Trophoblast cell (in vitro differentiated cells and primary cell): Measurements from ENCODE around the gene SPRR2E.
"Not testable (repeated sequence)": the region's sequence is repeated elsewhere in the genome, so short reads cannot be mapped to it uniquely, and the experiment has no call there.

Experiments
- DNase-seq, 2 donors: peaks; one replicate each; pipeline ENCODE4 v3.0.0-alpha.2; 2016
- H2AFZ ChIP-seq: 2 replicates; pipeline ENCODE4 v1.6.1; 2013; ENCODE audit warnings: low read length, moderate library complexity, mild to moderate bottlenecking; ENCODE audit not compliant: insufficient read depth, poor library complexity
- H2AK5ac ChIP-seq: 2 replicates; pipeline ENCODE4 v1.6.1; 2013; ENCODE audit warnings: mild to moderate bottlenecking, low read length
- H2BK120ac ChIP-seq: 2 replicates; pipeline ENCODE4 v1.6.1; 2013; ENCODE audit warnings: low read length, mild to moderate bottlenecking, moderate library complexity; ENCODE audit not compliant: insufficient read depth, poor library complexity
- H2BK12ac ChIP-seq: 2 replicates; pipeline ENCODE4 v1.6.1; 2013; ENCODE audit warnings: mild to moderate bottlenecking, low read length, moderate library complexity
- H2BK5ac ChIP-seq: 2 replicates; pipeline ENCODE4 v1.6.1; 2013; ENCODE audit warnings: low read length, low read depth, moderate library complexity, mild to moderate bottlenecking; ENCODE audit not compliant: poor library complexity
- H3K14ac ChIP-seq: 2 replicates; pipeline ENCODE4 v1.6.1; 2013; ENCODE audit warnings: mild to moderate bottlenecking, low read length
- H3K18ac ChIP-seq: 2 replicates; pipeline ENCODE4 v1.6.1; 2013; ENCODE audit warnings: mild to moderate bottlenecking, low read length
- H3K23ac ChIP-seq: 2 replicates; pipeline ENCODE4 v1.6.1; 2013; ENCODE audit warnings: low read length
- H3K27ac ChIP-seq: 2 replicates; pipeline ENCODE4 v1.5.1; 2013; ENCODE audit warnings: low read depth, mild to moderate bottlenecking, inconsistent platforms, low read length, moderate library complexity
- H3K27me3 ChIP-seq: 2 replicates; pipeline ENCODE4 v1.6.1; 2013; ENCODE audit warnings: inconsistent platforms, mild to moderate bottlenecking, low read length, moderate library complexity; ENCODE audit not compliant: insufficient read depth
- H3K36me3 ChIP-seq, 2 experiments: 1 replicate in 1 of 2; 2 replicates in 1 of 2; pipeline ENCODE4 v1.6.1; 2013; ENCODE audit warnings: low read length in 2 of 2, mild to moderate bottlenecking in 2 of 2, moderate library complexity in 1 of 2; ENCODE audit not compliant: insufficient read depth in 2 of 2, control insufficient read depth in 1 of 2
- H3K4ac ChIP-seq: 2 replicates; pipeline ENCODE4 v1.6.1; 2013; ENCODE audit warnings: low read depth, mild to moderate bottlenecking, low read length, moderate library complexity
- H3K4me1 ChIP-seq, 2 experiments: 1 replicate in 1 of 2; 2 replicates in 1 of 2; pipeline ENCODE4 v1.6.1; 2013; ENCODE audit warnings: low read length in 2 of 2, mild to moderate bottlenecking in 2 of 2, moderate library complexity in 1 of 2; ENCODE audit not compliant: insufficient read depth in 2 of 2, control insufficient read depth in 1 of 2
- H3K4me2 ChIP-seq: 2 replicates; pipeline ENCODE4 v1.6.1; 2013; ENCODE audit warnings: inconsistent platforms, mild to moderate bottlenecking, low read length, moderate library complexity
- H3K4me3 ChIP-seq: 2 replicates; pipeline ENCODE4 v1.5.1; 2013; ENCODE audit warnings: mild to moderate bottlenecking, low read depth, low read length, inconsistent platforms
- H3K79me1 ChIP-seq: one replicate; pipeline ENCODE4 v1.6.1; 2013; ENCODE audit warnings: low read length
- H3K79me2 ChIP-seq: 2 replicates; pipeline ENCODE4 v1.6.1; 2013; ENCODE audit warnings: low read length, mild to moderate bottlenecking; ENCODE audit not compliant: control insufficient read depth, insufficient read depth, poor library complexity
- H3K9ac ChIP-seq: 2 replicates; pipeline ENCODE4 v1.6.1; 2013; ENCODE audit warnings: mild to moderate bottlenecking, low read length
- H3K9me3 ChIP-seq: 2 replicates; pipeline ENCODE4 v1.6.1; 2013; ENCODE audit warnings: low read depth, mild to moderate bottlenecking, control low read depth, inconsistent platforms, low read length; ENCODE audit not compliant: insufficient read depth
- H4K12ac ChIP-seq: 2 replicates; pipeline ENCODE4 v1.6.1; 2013; ENCODE audit warnings: low read depth, mild to moderate bottlenecking, low read length, moderate library complexity
- H4K8ac ChIP-seq: 2 replicates; pipeline ENCODE4 v1.6.1; 2013; ENCODE audit warnings: low read depth, mild to moderate bottlenecking, low read length, moderate library complexity
- H4K91ac ChIP-seq: one replicate; pipeline ENCODE4 v1.6.1; 2013; ENCODE audit warnings: low read depth, mild to moderate bottlenecking, low read length, moderate library complexity
- WGBS: extraction: QIAGEN DNeasy Blood & Tissue Kit; methylation state at CpG from one replicate; pipeline ENCODE4 v1.1.7; 2013; ENCODE audit warnings: missing lambda C conversion rate; ENCODE audit not compliant: insufficient read length, insufficient coverage; ENCODE audit errors: extremely low coverage; 5-methylcytosine and 5-hydroxymethylcytosine counted together

The SPRR2E gene

GRCh38 chr1:153123793-153124192, 29.5 kb upstream of the SPRR2E start:
- not testable (repeated sequence) for H3K23ac ChIP-seq, H3K4me2 ChIP-seq, H4K12ac ChIP-seq, H2BK5ac ChIP-seq, H3K18ac ChIP-seq, H3K27me3 ChIP-seq, H3K4ac ChIP-seq, H2AK5ac ChIP-seq, H3K79me2 ChIP-seq, H3K79me1 ChIP-seq, H4K8ac ChIP-seq, H3K14ac ChIP-seq, H3K9ac ChIP-seq, H2AFZ ChIP-seq, H2BK120ac ChIP-seq, H3K4me3 ChIP-seq, H3K4me1 ChIP-seq, DNase-seq, H3K9me3 ChIP-seq, H4K91ac ChIP-seq, H3K36me3 ChIP-seq
- peak overlapping the region; percentile 4 for H3K27ac ChIP-seq
- no CpG with 5 or more reads among the region's 8 CpGs for WGBS
- H2BK12ac ChIP-seq = peak overlapping the region; percentile 36

- peaks cover 2% of the 10 kb centered on the region for H3K9me3 ChIP-seq
- WGBS = no CpG with 5 or more reads among the region's 3 CpGs
- peak overlapping the region; percentile 45 for H3K4me2 ChIP-seq
- no peak overlapping the region for H3K4me3 ChIP-seq
- no peak overlapping the region for H3K4ac ChIP-seq
- H3K27me3 ChIP-seq = no peaks in the 10 kb centered on the region
- peak overlapping the region; percentile 1 for H2BK120ac ChIP-seq
- H3K27ac ChIP-seq = peak overlapping the region; percentile 77
- no peaks in the 10 kb centered on the region for H3K79me2 ChIP-seq
- H3K14ac ChIP-seq = no peak overlapping the region
- H3K18ac ChIP-seq = no peak overlapping the region
- H3K79me1 ChIP-seq = peaks cover 3% of the 10 kb centered on the region
- H4K91ac ChIP-seq = no peak overlapping the region
- H3K23ac ChIP-seq = no peak overlapping the region
- H4K8ac ChIP-seq = peak overlapping the region; percentile 2
- no peak overlapping the region for H2AFZ ChIP-seq
- H2BK5ac ChIP-seq = no peak overlapping the region
- DNase-seq = peak; percentile 99
- H4K12ac ChIP-seq = no peak overlapping the region
- H2AK5ac ChIP-seq = no peak overlapping the region
- peak overlapping the region; percentile 3 for H2BK12ac ChIP-seq
- peaks cover 0 to 2% of the 10 kb centered on the region in 2 experiments for H3K36me3 ChIP-seq
- no peak overlapping the region for H3K9ac ChIP-seq
- H3K4me1 ChIP-seq = no peaks in the 10 kb centered on the region
Observed at GRCh38 chr1:153122831-153123421, 28.6 kb upstream of the SPRR2E start.

GRCh38 chr1:153120945-153121344, 26.6 kb upstream of the SPRR2E start:
- Histone ChIP-seq H3K9ac (no peak overlapping the region), H3K4me3 (no peak overlapping the region), H4K8ac (no peak overlapping the region)

GRCh38 chr1:153119491-153119971, 25.2 kb upstream of the SPRR2E start:
- WGBS = no CpG with 5 or more reads among the region's 3 CpGs

More at GRCh38 chr1:153120945-153121344, 26.6 kb upstream of the SPRR2E start:
- Histone ChIP-seq H4K91ac (no peak overlapping the region), H3K27ac (no peak overlapping the region), H2AFZ (no peak overlapping the region), H3K4ac (no peak overlapping the region), H3K79me2 (no peaks in the 10 kb centered on the region), H3K79me1 (peaks cover 3% of the 10 kb centered on the region), H3K18ac (no peak overlapping the region), H3K4me2 (no peak overlapping the region), H3K4me1 (no peaks in the 10 kb centered on the region), H2BK120ac (no peak overlapping the region), H3K14ac (no peak overlapping the region), H2BK12ac (no peak overlapping the region), H3K9me3 (peaks cover 2% of the 10 kb centered on the region), H4K12ac (no peak overlapping the region), H2BK5ac (no peak overlapping the region), H3K23ac (no peak overlapping the region), H3K36me3 (peaks cover 0 to 2% of the 10 kb centered on the region in 2 experiments), H2AK5ac (no peak overlapping the region), H3K27me3 (no peaks in the 10 kb centered on the region)
- DNase-seq = no peak

More at GRCh38 chr1:153119491-153119971, 25.2 kb upstream of the SPRR2E start:
- no peak overlapping the region for H4K91ac ChIP-seq
- H2BK5ac ChIP-seq = no peak overlapping the region
- no peak overlapping the region for H3K18ac ChIP-seq
- peaks cover 0 to 2% of the 10 kb centered on the region in 2 experiments for H3K36me3 ChIP-seq
- H3K4me2 ChIP-seq = no peak overlapping the region
- no peak overlapping the region for H3K14ac ChIP-seq
- H2AFZ ChIP-seq = no peak overlapping the region
- no peak for DNase-seq
- H3K9ac ChIP-seq = no peak overlapping the region
- no peak overlapping the region for H3K4ac ChIP-seq
- H4K8ac ChIP-seq = no peak overlapping the region
- H2BK120ac ChIP-seq = no peak overlapping the region
- H3K27ac ChIP-seq = no peak overlapping the region
- H3K23ac ChIP-seq = no peak overlapping the region
- no peak overlapping the region for H3K4me3 ChIP-seq
- H4K12ac ChIP-seq = no peak overlapping the region
- no peak overlapping the region for H2BK12ac ChIP-seq
- H2AK5ac ChIP-seq = no peak overlapping the region
- H3K79me1 ChIP-seq = peaks cover 3% of the 10 kb centered on the region
- H3K4me1 ChIP-seq = no peaks in the 10 kb centered on the region
- no peaks in the 10 kb centered on the region for H3K27me3 ChIP-seq
- H3K9me3 ChIP-seq = peaks cover 2% of the 10 kb centered on the region
- H3K79me2 ChIP-seq = no peaks in the 10 kb centered on the region
